ENCODE results near the gene FSHR. TPM values are rescaled to one million over a fixed set of nuclear protein-coding genes. Genes with fewer than 3 reads are reported as not detected.

FSHR gene
- total RNA-seq, 1 donor from 2014 or later = not detected

DNA sequence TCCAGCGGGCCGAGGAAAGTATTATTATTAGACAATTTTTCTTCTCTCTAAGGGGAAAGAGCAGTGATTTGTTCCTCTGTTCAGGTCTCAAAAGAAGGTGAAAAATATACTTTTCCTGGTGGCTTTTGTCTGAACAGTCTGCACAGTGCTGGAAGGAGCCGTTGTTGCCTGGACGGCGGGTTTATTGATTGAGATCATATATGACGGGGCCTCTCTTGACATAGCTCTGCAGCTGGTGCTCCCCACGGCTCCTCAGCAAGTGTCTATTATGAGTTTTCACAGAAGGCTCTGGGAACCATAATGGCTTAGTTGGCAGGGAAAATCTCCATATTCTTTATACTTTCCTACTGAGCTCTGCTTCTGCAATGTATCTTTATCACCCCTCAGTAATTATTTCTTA lies 42.9 kb downstream of the FSHR start:
- Mint-ChIP-seq H3K27me3 (peaks cover 11% of the 10 kb centered on the region), H3K9me3 (no peaks in the 10 kb centered on the region), H3K36me3 (no peaks in the 10 kb centered on the region), H3K27ac (no peak overlapping the region), H3K4me3 (no peak overlapping the region), H3K4me1 (ENCODE audit: unreplicated experiment) (no peaks in the 10 kb centered on the region)
- no peak for DNase-seq (ENCODE audit: extremely low spot score, unreplicated experiment)
- TF ChIP-seq, protein P1, sequence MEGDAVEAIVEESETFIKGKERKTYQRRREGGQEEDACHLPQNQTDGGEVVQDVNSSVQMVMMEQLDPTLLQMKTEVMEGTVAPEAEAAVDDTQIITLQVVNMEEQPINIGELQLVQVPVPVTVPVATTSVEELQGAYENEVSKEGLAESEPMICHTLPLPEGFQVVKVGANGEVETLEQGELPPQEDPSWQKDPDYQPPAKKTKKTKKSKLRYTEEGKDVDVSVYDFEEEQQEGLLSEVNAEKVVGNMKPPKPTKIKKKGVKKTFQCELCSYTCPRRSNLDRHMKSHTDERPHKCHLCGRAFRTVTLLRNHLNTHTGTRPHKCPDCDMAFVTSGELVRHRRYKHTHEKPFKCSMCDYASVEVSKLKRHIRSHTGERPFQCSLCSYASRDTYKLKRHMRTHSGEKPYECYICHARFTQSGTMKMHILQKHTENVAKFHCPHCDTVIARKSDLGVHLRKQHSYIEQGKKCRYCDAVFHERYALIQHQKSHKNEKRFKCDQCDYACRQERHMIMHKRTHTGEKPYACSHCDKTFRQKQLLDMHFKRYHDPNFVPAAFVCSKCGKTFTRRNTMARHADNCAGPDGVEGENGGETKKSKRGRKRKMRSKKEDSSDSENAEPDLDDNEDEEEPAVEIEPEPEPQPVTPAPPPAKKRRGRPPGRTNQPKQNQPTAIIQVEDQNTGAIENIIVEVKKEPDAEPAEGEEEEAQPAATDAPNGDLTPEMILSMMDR (conservative IDR thresholded peaks at IDR 0.05) = no peak

DNA sequence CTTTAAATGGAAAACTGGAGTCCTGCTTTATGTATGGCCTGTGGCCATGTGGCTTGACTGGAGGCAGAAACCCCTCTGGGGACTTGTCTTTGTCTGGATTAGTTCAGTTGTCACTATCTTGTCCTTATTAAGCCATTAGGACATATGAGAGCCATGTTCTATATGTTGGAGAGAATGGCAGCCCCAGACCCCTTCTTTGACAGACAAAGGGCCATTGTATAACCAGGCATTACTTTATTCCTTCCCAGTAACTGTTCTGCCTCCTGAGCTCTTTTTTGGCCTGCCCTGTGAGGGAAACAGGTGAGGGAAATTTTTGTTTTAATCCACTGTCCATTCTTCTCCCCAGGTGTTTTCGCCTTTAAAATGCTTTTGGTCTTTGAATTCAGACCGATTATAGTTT lies 43.3 kb downstream of the FSHR start:
- TF ChIP-seq, protein P1 (conservative IDR thresholded peaks at IDR 0.05) = no peak
- Mint-ChIP-seq H3K9me3 (no peaks in the 10 kb centered on the region), H3K4me1 (ENCODE audit: unreplicated experiment) (no peaks in the 10 kb centered on the region), H3K36me3 (no peaks in the 10 kb centered on the region), H3K4me3 (no peak overlapping the region), H3K27me3 (peaks cover 11% of the 10 kb centered on the region), H3K27ac (no peak overlapping the region)
- DNase-seq (ENCODE audit: extremely low spot score, unreplicated experiment) = no peak

DNA sequence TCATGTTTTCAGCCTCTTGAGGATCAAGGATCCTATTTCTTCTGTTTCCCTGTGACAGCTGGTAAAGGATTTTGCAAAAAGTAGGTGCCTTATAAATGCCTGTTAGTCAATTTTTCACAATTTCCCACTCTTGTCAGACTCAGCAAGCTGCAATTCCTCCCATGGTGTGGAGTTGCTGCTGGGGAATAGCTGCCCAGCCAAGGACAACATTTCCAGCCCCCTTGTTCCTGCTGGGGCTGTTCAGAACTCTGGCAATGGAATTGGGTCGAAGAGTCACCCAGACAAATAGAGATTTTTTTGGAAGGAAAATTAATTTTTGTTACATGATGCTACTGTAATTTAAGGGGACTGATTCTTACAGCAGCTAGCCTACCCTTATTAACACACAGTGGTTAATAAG lies 43.7 kb downstream of the FSHR start:
- TF ChIP-seq, protein P1 (conservative IDR thresholded peaks at IDR 0.05) = no peak
- Mint-ChIP-seq H3K9me3 (no peaks in the 10 kb centered on the region), H3K36me3 (no peaks in the 10 kb centered on the region), H3K27ac (no peak overlapping the region), H3K4me3 (no peak overlapping the region), H3K27me3 (peaks cover 11% of the 10 kb centered on the region), H3K4me1 (ENCODE audit: unreplicated experiment) (no peaks in the 10 kb centered on the region)
- no peak for DNase-seq (ENCODE audit: extremely low spot score, unreplicated experiment)

- no peak for DNase-seq (ENCODE audit: extremely low spot score, unreplicated experiment)
- no peak overlapping the region for H3K4me3 Mint-ChIP-seq
- no peaks in the 10 kb centered on the region for H3K9me3 Mint-ChIP-seq
- TF ChIP-seq, protein P1 (conservative IDR thresholded peaks at IDR 0.05) = no peak
- H3K27ac Mint-ChIP-seq = no peak overlapping the region
- no peaks in the 10 kb centered on the region for H3K36me3 Mint-ChIP-seq
- peaks cover 11% of the 10 kb centered on the region for H3K27me3 Mint-ChIP-seq
- no peaks in the 10 kb centered on the region for H3K4me1 Mint-ChIP-seq (ENCODE audit: unreplicated experiment)
These were observed 45.5 kb downstream of the FSHR start for GRCh38 chr2:49108851-49109250.

GRCh38 chr2:49108436-49108835 lies 45.9 kb downstream of the FSHR start:
- no peak overlapping the region for H3K4me3 Mint-ChIP-seq
- DNase-seq (ENCODE audit: extremely low spot score, unreplicated experiment) = no peak

More at GRCh38 chr2:49108436-49108835, 45.9 kb downstream of the FSHR start:
- TF ChIP-seq, protein P1 (conservative IDR thresholded peaks at IDR 0.05) = no peak
- H3K27me3 Mint-ChIP-seq = peaks cover 11% of the 10 kb centered on the region
- no peak overlapping the region for H3K27ac Mint-ChIP-seq
- no peaks in the 10 kb centered on the region for H3K9me3 Mint-ChIP-seq
- H3K4me1 Mint-ChIP-seq (ENCODE audit: unreplicated experiment) = no peaks in the 10 kb centered on the region
- no peaks in the 10 kb centered on the region for H3K36me3 Mint-ChIP-seq

Data from type B pancreatic cell (in vitro differentiated cells).